ENCODE measurements around the gene PANX2.

Gene PANX2

GRCh38 chr22:50200461-50201190 lies 30.1 kb downstream of the PANX2 start, which contains the start of gene SELENOO:
SELENOO (plus strand) TSS chr22:50201011; CDS start chr22:50201037, 26 bp downstream.
- DNase-seq: peak; percentile 94

- DNase-seq: no peak
Observed at GRCh38 chr22:50201191-50202129, 30.9 kb downstream of the PANX2 start.

GRCh38 chr22:50202130-50202666 lies 31.7 kb downstream of the PANX2 start:
- no peak for DNase-seq

GRCh38 chr22:50203288-50203687 lies 32.8 kb downstream of the PANX2 start:
- no peak for DNase-seq

GRCh38 chr22:50204571-50204970 lies 34.0 kb downstream of the PANX2 start:
- DNase-seq: peak; percentile 60

- DNase-seq: peak; percentile 75
Observed at GRCh38 chr22:50204998-50205397, 34.5 kb downstream of the PANX2 start.

GRCh38 chr22:50205781-50206569 lies 35.4 kb downstream of the PANX2 start:
- no peak for DNase-seq

- DNase-seq: peak; percentile 43
Observed at GRCh38 chr22:50206599-50206998, 36.1 kb downstream of the PANX2 start.

- no peak for DNase-seq
Observed at GRCh38 chr22:50207383-50208140, 37.0 kb downstream of the PANX2 start.

GRCh38 chr22:50208430-50208938 lies 38.0 kb downstream of the PANX2 start:
- DNase-seq: no peak

- DNase-seq: no peak
Observed at GRCh38 chr22:50208939-50209892, 38.7 kb downstream of the PANX2 start.

GRCh38 chr22:50209893-50210292 lies 39.4 kb downstream of the PANX2 start:
- DNase-seq: peak; percentile 77

- no peak for DNase-seq
Observed at GRCh38 chr22:50210378-50211139, 40.0 kb downstream of the PANX2 start.

- DNase-seq: no peak
Observed at GRCh38 chr22:50211147-50211546, 40.6 kb downstream of the PANX2 start.

GRCh38 chr22:50213263-50213662 lies 42.7 kb downstream of the PANX2 start:
- no peak for DNase-seq

- DNase-seq: no peak
Observed at GRCh38 chr22:50215297-50216054, 44.9 kb downstream of the PANX2 start.

GRCh38 chr22:50216055-50216683 lies 45.6 kb downstream of the PANX2 start:
- DNase-seq: no peak
